Gastrocnemius medialis (tissue), 4 donors: Measurements from ENCODE around the gene ATXN7. TPM values are rescaled to one million over a fixed set of nuclear protein-coding genes. Genes with fewer than 3 reads are reported as not detected.
A peak's percentile ranks its signal among the peaks of the same experiment; 100 is the strongest.

Source experiments
- ATAC-seq, 2 donors: fragments of 150-250 bp; one replicate each; pipeline ENCODE4 v1.9.1; 2016
- DNase-seq, 2 donors: peaks; one replicate each; pipeline ENCODE4 v3.0.0-alpha.2; 2019
- H3K27ac ChIP-seq, 4 donors: fragments of 200-600 bp; sonication (generic); 1 replicate in 1 of 4; 2 replicates in 3 of 4; pipeline ENCODE4 v1.5.1; 2016 to 2018; ENCODE audit warnings: mild to moderate bottlenecking in 2 of 4, moderate library complexity in 1 of 4
- H3K27me3 ChIP-seq, 3 donors: fragments of 200-600 bp; sonication (generic) in 2 of 3; 1 replicate in 1 of 3; 2 replicates in 2 of 3; pipeline versions ENCODE4 v1.5.1 to v1.6.0; 2016 to 2019; ENCODE audit warnings: mild to moderate bottlenecking in 1 of 3, moderate library complexity in 1 of 3
- H3K36me3 ChIP-seq, 2 donors: fragments of 200-600 bp; sonication (generic) in 1 of 2; one replicate each; pipeline ENCODE4 v1.5.1; 2017 to 2018
- H3K4me1 ChIP-seq, 2 donors: fragments of 200-600 bp; sonication (generic) in 1 of 2; one replicate each; pipeline ENCODE4 v1.5.1; 2016 to 2017; ENCODE audit warnings: mild to moderate bottlenecking in 2 of 2
- H3K4me3 ChIP-seq, 4 donors: fragments of 200-600 bp; sonication (generic) in 3 of 4; 1 replicate in 1 of 4; 2 replicates in 3 of 4; pipeline ENCODE4 v1.5.1; 2016 to 2019; ENCODE audit warnings: mild to moderate bottlenecking in 2 of 4
- H3K9me3 ChIP-seq, 3 donors: fragments of 200-600 bp; sonication (generic) in 2 of 3; 1 replicate in 1 of 3; 2 replicates in 2 of 3; pipeline ENCODE4 v1.5.1; 2016 to 2019
- CTCF ChIP-seq, 5 experiments: fragments of 450-650 bp in 3 of 5; fragments of 200-600 bp in 2 of 5; sonication (generic) in 2 of 5; IDR thresholded peaks in 4 of 5; conservative IDR thresholded peaks in 1 of 5; 1 replicate in 4 of 5; 2 replicates in 1 of 5; pipeline ENCODE4 v1.5.1; 2016 to 2019; ENCODE audit warnings: antibody characterized with exemption in 5 of 5, mild to moderate bottlenecking in 3 of 5, moderate library complexity in 3 of 5
- POLR2A ChIP-seq, 2 donors: fragments of 450-650 bp; IDR thresholded peaks; one replicate each; pipeline ENCODE4 v1.6.1; 2017; ENCODE audit warnings: antibody characterized with exemption in 2 of 2, mild to moderate bottlenecking in 2 of 2, moderate library complexity in 2 of 2
- in situ Hi-C, 4 donors: fragments of 200-750 bp; cut with MboI; loops; one replicate each; pipeline versions ENCODE4 v1.15.0 to v1.8.0; 2017; ENCODE audit warnings: low sequenced_read_pairs in 4 of 4
- intact Hi-C: fragments of 100-400 bp; cut with DNase I; formaldehyde crosslinking; loops from one replicate; pipeline ENCODE4 v1.15.1; 2023; ENCODE audit warnings: low total_unique reads
- total RNA-seq, 4 donors: library from RNA; depleted of rRNA; stranded (reverse); fragments of >200 nt; gene quantifications; one replicate each; pipeline versions ENCODE4 v1.1.0 to v1.2.3, GENCODE V29; 2016

The ATXN7 gene
- total RNA-seq, 4 donors from 2014 or later: 14.5 to 27.4 (median 23.7) TPM

- intact Hi-C loops (no loop called here), in situ Hi-C loops (no loop called here)
- no peak overlapping the region for H3K4me3 ChIP-seq
- TF ChIP-seq CTCF (IDR thresholded peaks at IDR 0.05 in 4 of 5, conservative IDR thresholded peaks at IDR 0.05 in 1 of 5) (no peak), POLR2A (IDR thresholded peaks at IDR 0.05) (no peak)
- ATAC-seq (no peak), DNase-seq (no peak)
- no peaks in the 10 kb centered on the region for H3K36me3 ChIP-seq
- H3K9me3 ChIP-seq: no peaks in the 10 kb centered on the region
- H3K27ac ChIP-seq: no peak overlapping the region
- H3K4me1 ChIP-seq: no peaks in the 10 kb centered on the region
- H3K27me3 ChIP-seq: no peaks in the 10 kb centered on the region
Observed at GRCh38 chr3:63842127-63842526, 21.5 kb upstream of the ATXN7 start.

- intact Hi-C loops (no loop called here), in situ Hi-C loops (no loop called here)
- Histone ChIP-seq H3K27me3 (no peaks in the 10 kb centered on the region), H3K36me3 (no peaks in the 10 kb centered on the region), H3K4me3 (no peak overlapping the region), H3K27ac (peak overlapping the region in 1 of 4 donors; percentile 3), H3K4me1 (no peaks in the 10 kb centered on the region), H3K9me3 (no peaks in the 10 kb centered on the region)
- DNase-seq (no peak), ATAC-seq (no peak)
- TF ChIP-seq CTCF (IDR thresholded peaks at IDR 0.05 in 4 of 5, conservative IDR thresholded peaks at IDR 0.05 in 1 of 5): no peak
- no peak for TF ChIP-seq POLR2A (IDR thresholded peaks at IDR 0.05)
Observed at GRCh38 chr3:63845215-63845614, 18.5 kb upstream of the ATXN7 start.

GRCh38 chr3:63847718-63848450, 15.8 kb upstream of the ATXN7 start:
- intact Hi-C loops: no loop called here

GRCh38 chr3:63849175-63849574, 14.5 kb upstream of the ATXN7 start:
- Histone ChIP-seq H3K4me1 (no peaks in the 10 kb centered on the region), H3K4me3 (no peak overlapping the region), H3K27ac (no peak overlapping the region), H3K36me3 (no peaks in the 10 kb centered on the region), H3K27me3 (no peaks in the 10 kb centered on the region), H3K9me3 (no peaks in the 10 kb centered on the region)
- no peak for TF ChIP-seq CTCF (IDR thresholded peaks at IDR 0.05 in 4 of 5, conservative IDR thresholded peaks at IDR 0.05 in 1 of 5)
- no peak for TF ChIP-seq POLR2A (IDR thresholded peaks at IDR 0.05)
- ATAC-seq (no peak), DNase-seq (no peak)
- in situ Hi-C loops (no loop called here), intact Hi-C loops (no loop called here)

More at GRCh38 chr3:63847718-63848450, 15.8 kb upstream of the ATXN7 start:
- Histone ChIP-seq H3K27me3 (no peaks in the 10 kb centered on the region), H3K9me3 (no peaks in the 10 kb centered on the region), H3K36me3 (no peaks in the 10 kb centered on the region), H3K27ac (no peak overlapping the region), H3K4me1 (no peaks in the 10 kb centered on the region), H3K4me3 (no peak overlapping the region)
- ATAC-seq (no peak), DNase-seq (no peak)
- TF ChIP-seq CTCF (IDR thresholded peaks at IDR 0.05 in 4 of 5, conservative IDR thresholded peaks at IDR 0.05 in 1 of 5) (no peak), POLR2A (IDR thresholded peaks at IDR 0.05) (no peak)
- in situ Hi-C loops: no loop called here

GRCh38 chr3:63851287-63851686, 12.4 kb upstream of the ATXN7 start:
- DNase-seq (no peak), ATAC-seq (no peak)
- no peak overlapping the region for H3K27ac ChIP-seq
- no peaks in the 10 kb centered on the region for H3K27me3 ChIP-seq
- H3K4me3 ChIP-seq: no peak overlapping the region
- no peak for TF ChIP-seq CTCF (IDR thresholded peaks at IDR 0.05 in 4 of 5, conservative IDR thresholded peaks at IDR 0.05 in 1 of 5)
- no peak for TF ChIP-seq POLR2A (IDR thresholded peaks at IDR 0.05)
- intact Hi-C loops: no loop called here
- no peaks in the 10 kb centered on the region for H3K36me3 ChIP-seq
- in situ Hi-C loops: no loop called here
- H3K9me3 ChIP-seq: no peaks in the 10 kb centered on the region
- H3K4me1 ChIP-seq: no peaks in the 10 kb centered on the region
